ENCODE data around the gene BRF1.

BRF1 gene

DNA sequence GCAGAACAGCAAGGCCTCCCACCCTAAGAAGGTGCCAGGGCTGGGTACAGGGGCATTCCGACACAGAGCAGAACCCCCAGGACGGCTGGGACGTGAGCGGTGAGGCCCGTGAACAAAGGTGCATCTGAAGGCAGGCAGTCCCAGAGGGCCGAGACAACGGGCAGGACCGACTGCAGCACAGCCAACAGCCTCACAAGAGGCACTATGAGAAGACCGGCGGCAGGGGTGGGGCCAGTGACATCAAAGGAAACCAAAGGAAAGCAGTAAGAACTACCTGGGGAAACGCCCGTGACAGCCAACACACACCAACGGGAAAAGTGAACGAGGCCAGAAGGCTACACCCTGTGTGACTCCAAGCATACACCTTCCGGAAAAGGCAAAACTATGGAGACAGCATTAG is 43.3 kb downstream of the BRF1 start:
- no peak for DNase-seq

DNA sequence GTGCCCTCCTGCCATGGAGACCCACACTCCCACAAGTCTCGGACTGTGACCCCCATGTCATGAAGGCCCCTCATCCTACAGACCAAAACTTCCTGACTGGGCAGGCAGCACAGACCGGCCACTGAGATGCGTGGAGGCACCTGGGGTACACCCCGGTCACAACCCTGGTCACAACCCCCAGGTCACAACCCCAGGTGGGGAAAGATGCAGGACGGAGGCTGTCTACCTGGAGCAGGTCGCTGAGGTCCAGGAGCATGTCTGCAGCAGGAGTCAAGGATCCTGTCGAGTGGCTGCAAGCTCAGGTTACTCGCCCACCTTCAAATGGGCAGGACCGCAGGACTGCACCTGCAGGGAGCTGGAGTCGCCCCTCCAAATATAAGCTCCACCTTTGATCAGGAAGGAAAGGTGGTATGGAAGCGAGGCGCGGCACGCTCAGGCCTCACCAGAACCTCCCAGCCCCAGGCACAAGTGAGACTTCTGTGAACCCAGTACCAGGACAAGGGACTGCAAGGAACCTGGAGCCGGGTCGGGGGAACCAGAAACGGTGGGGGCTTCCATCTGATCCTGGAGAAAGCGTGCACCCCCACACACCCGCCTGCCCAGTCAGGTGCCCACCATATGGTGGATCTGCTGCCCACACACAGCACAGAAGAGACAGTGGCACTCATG is 44.4 kb downstream of the BRF1 start:
- DNase-seq = no peak

DNA sequence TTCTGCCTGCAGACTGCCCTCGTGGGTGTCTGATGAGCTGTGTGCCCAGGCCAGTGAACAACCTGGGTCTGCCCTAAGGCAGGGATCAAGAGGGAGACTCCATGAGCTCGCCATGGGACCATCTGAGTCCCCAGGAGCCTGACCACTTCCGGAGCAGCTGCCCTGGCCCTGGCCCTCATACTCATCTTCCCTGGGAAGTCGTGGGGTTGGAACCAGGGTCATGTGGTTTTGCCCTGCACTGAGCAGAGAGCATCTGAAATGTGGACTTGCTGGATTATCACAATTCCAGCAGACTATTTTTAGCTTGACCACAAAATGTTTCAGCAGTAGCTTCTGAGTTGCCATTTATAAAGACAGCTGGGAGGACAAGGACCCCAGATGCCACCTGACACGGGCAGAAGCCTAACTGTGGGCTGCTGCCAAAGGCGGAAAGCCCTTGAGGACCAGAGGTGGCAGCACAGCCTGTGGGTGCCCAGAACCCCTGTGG is 45.7 kb downstream of the BRF1 start:
- DNase-seq = no peak

DNA sequence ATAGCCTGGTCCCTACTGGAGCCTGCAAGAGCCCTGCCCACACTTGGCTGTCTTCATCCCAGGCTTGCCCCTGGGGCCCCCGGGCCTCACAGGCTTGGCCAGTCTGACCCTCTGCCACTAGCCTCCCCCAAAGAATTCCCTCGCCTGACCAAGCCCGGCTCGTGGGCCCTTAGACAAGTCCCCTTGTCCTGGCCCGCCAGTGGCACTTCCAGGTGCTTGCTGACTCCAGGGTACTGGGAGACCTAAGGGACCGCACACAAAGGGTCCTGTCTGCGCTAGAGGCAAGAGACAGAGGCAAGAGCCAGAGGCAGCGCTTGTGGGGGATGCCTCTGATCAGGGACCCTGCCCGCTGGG is 47.5 kb downstream of the BRF1 start:
- no peak for DNase-seq

DNA sequence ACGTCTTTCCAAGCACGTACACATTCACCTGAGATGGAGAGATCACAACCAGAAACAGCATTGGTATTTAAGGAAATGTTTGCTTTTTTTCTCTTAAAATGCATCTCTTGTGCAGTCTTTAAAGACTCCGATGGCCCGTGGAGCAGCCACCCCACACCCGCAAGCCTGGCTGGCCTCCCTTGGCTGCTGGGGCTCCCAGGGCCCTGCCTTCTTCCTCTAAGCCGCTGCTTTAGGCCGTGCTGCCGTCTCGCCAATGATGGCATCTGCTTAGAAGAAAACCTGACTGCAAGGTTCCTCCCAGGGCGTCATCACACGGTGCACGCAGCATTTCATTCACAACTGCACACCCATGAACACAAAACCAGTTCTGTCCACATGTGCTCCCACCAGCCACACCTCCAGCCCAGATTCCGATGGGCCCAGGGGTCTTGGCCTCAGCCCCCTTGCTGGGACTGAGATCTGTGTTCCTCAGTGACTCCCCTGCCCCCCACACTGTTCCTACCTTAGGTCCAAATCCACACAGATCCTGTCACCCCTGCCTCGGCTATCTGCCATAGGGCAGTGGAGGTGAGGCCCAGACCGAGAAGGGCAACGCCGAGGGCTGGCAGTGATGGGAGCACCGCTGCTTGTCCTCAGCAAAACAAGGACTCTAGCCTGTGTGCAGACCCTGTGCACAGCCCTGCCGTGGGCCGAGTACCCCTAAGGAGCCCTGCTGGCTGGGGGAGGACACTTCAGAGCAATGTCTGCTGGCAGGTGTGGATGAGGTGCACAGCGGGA is 48.1 kb downstream of the BRF1 start:
- DNase-seq = no peak

DNA sequence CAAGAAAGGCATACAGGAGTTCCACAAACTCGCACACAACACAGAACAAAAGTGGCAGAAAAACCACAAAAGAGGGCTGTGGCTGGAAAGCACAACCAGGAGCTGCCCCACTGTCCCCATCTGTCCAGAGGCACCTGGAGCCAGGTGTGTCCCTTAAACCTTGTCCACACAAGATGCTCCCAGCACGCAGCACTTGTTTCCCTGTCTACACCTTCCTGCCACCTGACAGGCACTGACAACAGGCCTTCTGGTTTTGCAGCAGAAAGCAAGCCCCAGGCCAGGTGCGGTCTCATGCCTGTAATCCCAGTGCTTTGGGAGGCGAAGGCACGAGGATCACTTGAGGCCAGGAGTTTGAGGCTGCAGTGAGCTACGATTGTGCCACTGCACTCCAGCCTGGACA is 48.9 kb downstream of the BRF1 start:
- DNase-seq = no peak

DNA sequence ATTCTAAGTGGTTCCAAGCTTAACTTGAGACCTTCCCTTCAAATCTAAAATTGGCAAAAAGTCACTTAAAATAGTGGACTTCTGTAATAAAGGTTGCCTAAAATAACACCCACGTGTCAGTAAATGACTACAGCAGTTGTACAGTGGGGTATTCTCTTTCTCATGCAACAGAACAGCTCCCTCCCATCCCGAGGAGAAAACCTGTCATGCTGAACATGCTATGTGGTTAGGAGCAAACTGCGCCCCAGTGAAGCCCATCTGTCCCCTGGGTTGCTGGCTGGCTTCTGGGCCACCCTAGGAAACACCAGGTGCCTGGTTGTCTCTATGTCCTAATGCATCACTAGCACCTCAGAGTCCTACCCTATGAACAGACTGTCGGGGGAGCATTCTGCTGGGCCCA is 49.8 kb downstream of the BRF1 start:
- no peak for DNase-seq

DNA sequence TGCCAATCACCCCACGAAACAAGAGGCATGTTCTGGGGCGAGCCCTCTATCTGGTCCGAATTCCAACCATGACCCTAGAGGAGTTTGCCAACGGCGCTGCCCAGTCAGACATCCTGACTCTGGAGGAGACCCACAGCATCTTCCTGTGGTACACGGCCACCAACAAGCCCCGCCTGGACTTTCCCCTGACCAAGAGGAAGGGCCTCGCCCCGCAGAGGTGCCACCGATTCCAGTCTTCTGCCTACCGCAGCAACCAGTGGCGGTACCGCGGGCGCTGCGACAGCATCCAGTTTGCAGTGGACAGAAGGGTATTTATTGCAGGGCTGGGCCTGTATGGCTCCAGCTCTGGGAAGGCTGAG is 50.8 kb downstream of the BRF1 start:
- no peak for DNase-seq

DNA sequence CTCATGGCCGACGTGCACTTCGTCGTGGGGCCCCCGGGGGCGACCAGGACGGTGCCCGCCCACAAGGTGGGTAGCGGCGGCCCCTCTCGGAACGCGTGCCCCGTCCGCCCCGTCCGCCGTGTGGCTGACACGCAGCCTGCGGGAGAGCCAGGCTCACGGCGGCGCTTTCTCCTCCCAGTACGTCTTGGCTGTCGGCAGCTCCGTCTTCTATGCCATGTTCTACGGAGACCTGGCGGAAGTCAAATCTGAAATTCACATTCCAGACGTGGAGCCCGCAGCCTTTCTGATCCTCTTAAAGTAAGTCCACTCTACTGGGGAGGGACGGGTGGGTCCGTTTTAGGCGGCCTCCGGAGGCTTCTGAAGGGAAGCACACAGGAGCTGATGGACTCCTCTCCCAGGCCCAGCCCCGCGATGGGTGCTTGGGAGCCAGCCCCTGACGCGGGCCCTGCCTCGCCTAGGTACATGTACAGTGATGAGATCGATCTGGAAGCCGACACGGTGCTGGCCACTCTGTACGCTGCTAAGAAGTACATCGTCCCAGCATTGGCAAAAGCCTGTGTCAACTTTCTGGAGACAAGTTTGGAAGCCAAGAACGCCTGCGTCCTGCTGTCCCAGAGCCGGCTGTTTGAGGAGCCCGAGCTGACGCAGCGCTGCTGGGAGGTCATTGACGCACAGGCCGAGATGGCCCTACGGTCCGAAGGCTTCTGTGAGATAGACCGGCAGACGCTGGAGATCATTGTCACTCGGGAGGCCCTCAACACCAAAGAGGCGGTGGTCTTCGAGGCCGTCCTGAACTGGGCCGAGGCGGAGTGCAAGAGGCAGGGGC is 51.4 kb downstream of the BRF1 start:
- no peak for DNase-seq

DNA sequence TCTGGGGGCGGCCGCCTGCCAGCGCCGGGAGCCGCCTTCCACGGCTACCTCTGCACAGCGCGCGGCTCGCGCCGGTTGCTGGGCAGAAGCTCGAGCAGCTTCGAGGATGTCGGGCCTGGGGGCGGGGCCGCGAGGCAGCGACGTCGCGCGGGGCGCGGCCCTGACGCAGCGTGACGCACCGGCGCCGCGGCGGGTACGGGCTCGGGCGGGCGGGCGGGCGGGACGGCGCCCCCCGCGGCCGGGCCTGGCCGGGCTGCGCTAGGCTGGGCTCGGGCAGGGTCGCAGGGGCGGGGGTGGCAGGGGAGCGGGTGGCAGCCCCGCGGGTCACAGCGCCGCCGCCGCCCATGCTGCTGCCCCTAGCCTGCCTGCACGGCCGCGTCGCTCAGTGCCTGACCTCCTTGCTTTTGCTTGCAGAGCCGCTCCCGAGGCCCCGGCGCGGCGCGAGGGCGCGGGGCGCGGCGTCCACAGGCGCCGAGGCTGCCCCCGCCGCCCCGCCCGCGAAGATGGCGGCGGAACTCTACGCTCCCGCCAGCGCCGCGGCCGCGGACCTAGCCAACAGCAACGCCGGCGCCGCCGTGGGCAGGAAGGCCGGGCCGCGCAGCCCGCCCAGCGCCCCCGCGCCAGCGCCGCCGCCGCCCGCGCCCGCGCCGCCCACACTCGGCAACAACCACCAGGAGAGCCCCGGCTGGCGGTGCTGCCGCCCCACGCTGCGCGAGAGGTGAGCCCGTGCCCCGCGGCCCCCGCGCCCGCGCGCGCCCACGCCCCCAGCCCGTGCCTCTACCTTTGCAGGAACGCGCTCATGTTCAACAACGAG is 52.2 kb downstream of the BRF1 start, which contains the start of gene BTBD6:
TSS of gene BTBD6 (plus strand) at position 166 of the 814 bp plus-strand sequence. CDS start at position 345, 179 bp downstream.
- peak; percentile 84 for DNase-seq

DNA sequence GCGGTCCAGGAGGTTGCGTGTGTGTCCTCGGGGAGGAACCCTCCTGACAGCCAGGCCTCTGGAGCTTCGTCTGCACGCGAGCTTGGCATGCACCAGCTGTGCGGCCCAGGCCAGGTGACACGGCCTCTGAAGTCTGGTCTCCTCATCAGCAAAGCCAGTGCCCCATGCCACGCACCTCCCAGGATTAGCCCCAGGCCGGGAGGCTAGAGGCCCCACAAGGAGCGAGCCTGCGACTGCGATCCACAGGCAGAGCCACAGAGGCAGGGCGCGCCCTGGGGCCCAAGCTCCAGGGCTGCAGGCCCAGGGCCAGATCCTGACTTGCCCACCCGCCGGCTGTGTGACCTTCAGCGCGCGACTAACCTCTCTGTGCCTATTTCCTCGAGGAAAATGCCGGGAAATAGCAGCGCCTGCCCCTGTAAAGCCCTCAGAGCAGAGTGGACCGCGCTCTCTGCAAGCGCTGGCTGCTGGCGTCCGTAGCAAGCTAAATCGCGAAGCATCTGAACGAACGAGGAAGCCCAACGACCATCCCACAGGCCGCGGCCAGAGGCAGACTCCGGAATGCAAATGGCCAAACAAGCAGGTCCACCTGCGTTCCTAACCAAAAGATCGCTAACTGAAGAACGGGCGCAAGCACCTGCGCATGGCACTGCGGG is 53.0 kb downstream of the BRF1 start:
- DNase-seq = no peak

DNA sequence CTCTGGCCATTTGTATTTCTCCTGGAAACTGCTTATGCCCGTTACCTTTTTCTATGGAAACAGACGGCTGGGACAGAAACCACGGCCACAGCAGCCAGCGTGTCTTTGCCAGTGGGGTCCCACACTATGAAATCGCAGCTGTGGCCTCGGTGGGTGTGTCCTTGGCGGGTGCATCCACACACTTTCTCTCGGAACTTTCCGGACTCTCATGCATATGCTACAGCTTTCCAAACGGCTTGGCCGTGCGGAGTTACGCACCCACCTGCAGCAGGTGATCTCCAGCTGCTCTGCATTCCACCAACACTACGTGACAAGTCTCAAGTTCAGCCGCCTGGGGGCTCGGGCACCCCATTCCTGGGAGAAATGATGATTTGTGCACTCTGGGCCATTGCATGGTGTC is 53.8 kb downstream of the BRF1 start:
- DNase-seq = no peak

DNA sequence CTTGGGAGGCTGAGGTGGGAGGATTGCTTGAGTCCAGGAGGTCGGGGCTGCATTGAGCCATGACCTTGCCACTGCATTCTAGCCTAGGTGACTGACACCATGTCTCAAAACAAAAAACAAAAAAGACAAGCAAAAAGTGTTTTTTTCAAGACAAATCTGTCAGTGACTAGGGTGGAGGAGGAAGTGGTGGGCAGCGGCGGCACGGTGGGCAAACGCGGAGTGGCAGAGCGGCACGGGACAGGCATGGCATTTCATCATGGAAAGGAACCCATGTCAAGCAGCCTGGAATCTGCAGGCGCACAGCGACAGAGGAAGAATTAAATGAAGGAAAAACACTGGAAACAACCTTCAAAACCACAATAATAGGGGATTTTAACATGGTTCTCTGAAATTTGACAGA is 56.5 kb downstream of the BRF1 start:
- no peak for DNase-seq

DNA sequence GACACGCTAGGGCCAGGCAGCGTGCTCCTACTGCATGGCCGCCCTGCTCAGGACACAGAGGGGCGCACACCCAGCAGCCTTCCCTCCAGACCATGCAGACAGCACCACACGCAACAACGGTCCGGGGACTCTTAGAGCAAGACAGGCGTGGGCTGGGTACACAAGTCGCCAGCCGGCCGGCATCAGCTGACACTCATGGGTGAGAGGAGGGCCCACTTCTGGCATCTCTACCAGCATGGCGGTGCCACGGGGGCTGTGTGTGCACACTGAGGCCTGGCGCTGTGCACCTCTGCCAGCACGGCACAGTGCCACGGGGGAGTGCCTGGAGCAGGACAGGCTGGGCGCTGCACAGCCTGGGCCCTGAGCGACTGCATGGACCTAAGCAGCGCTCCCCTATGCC is 59.2 kb downstream of the BRF1 start:
- DNase-seq = no peak

DNA sequence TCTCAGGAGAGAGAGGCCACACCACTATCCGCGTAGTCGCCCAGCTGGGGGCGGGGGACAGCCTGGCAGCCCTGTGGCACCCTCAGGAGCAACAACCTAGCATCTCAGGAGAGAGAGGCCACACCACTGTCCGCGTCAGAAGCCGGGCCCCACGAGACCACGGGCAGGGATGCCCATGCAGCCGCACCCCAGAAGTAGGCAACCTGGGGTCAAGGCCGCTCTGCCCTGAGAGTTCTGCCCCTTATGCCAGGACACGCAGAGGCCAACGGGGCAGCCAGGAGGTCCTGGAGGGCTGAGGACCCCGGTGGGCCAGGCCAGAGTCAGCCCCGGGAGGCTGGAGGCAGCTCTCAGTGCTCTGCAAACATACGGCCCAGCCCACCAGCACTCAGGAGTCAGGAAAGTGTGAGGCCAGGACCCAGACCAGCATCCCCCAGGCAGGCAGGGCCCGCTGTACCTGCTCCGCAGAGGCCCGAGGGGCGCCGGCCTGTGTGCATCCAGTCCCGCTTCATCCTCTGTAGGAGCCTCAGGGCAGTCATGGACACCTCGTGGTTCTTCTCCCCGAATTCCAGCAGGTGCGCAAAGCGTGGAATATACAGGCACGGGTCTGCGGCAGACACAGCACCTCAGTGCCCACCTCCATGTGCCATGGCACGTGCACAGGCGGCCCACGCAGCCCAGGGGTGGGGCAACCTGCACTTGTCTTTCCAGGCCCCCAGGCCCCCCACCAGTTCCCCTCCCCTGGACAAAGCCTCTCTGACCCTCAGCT is 59.8 kb downstream of the BRF1 start:
- no peak for DNase-seq

DNA sequence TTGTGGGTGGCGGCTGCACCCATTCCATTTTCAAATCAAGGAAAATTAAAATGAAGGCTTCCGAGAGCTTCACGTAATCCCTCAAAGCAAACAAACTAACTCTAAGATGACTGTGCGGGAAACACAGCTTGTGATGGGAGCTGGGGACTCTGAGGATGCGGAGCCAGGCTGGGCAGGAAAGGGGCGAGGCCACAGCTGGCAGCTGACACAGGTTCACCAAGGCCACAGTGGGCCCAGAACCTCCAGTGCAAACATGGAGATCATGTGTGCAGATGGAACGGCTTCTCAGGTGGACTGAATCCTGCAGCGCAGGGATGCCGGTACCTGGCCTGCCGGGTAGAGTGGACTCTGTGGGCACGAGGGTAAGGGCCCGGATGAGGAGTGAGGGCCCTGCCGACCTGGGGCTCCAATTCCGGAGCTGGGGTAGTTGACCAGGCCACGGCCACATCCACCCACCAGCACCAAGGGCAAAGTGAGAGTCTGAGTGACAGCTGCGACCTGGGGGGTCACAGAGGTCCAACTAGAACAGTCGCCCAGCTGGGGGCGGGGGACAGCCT is 71.6 kb downstream of the BRF1 start:
- no peak for DNase-seq

DNA sequence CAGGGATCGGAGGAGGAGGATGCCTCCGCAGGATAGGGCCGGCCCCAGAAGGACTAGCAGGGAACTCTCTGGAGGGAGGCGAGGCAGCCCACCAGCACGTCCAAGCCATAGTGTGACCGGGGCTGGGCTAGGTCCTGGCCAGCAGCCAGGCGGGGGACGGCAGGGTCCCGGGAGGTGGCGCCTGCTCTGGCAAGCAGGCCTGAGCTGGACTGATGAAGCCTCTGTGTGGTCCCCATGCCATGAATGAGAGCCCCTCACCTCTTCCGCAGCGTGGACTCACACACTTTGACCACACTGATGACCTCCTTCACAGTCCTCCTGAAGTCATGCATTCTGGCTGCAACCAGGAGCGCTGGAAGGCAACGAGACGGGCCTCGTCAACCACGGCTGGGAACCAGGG is 72.2 kb downstream of the BRF1 start:
- no peak for DNase-seq

DNA sequence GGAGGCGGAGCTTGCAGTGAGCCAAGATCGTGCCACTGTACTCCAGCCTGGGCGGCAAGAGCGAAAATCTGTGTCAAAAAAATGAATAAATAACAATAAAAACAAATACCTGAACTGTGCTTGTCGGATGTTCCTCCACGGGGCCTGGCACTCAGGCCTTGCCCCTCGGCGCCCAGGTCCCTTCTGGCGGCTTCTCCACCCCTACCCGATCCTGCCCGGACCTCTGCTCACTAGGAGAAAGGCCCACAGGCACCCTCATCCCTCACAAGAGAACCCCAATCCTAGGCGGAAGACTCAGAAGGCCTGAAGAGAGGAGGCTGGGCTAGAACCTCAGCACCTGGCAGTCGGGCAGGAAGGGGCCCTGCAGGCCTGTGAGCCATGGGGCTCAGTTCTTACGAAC is 73.5 kb downstream of the BRF1 start:
- DNase-seq = no peak

DNA sequence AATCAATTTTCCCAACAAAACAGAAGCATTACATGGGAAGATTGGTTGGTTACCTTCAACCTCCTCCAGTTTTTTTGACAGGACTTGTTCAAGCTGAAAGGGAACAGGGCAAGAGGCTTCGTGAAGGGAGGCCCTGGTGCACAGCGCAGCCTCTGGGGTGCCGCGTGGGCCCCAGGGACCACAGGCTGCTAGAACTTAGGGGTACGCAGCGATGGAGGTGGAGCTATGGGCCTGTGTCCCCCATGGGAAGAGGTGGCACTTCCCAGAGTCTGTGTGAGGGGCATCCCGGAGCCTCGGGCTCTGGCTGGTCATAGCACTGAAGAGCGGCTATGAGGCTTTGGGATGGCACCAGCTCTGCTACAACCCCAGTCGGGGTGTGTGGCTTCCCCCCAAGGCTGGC is 74.6 kb downstream of the BRF1 start:
- no peak for DNase-seq

DNA sequence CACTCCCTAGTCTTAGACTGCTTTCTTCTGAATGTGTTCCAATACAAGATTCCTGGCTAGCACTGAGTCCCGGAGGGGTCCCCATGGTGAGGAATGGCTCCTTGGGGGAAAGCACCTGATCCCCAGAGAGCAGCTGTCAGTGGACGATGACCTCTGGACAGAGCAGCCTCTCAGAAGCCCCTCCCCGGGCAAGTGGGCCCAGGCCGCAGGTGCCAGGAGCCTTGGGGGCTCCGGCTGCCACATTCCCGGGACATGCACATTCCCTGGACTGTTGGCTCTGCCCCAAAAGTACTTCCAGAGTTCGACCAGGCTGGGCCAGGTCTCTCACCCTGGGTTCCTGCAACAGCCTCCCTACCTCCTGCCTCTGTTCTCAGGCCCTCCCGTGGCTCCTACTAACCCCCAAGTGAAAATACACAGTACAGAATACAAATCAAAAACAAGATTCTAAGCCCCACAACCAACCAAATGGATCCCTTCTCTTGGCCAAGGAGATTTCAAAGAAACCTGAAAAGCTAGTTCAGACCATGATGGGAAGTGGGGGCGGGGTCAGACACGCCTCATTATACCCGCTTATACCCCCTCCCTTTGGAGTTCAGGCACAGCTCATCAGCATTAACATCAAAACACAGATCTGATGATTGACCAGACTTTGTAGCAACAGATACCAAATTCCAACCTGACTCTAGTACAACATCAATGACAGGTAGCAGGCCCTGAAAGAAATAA is 75.8 kb downstream of the BRF1 start:
- no peak for DNase-seq

Data from effector CD4-positive, alpha-beta T cell (primary cell).